GM18868 (cell line): ENCODE measurements around the gene SIX6.
"Not testable (repeated sequence)": the region's sequence is repeated elsewhere in the genome, so short reads cannot be mapped to it uniquely, and the experiment has no call there.

Experiments used
- ATAC-seq: cut with Tn5 transposase; IDR thresholded peaks from one replicate; pipeline ENCODE4 v1.9.1; 2021; ENCODE audit warnings: mild to moderate bottlenecking, moderate library complexity; ENCODE audit not compliant: unreplicated experiment

Gene SIX6

GRCh38 chr14:60508707-60509437 lies at the start of gene SIX6:
Gene SIX6, plus strand, starts transcription at chr14:60509146. Its CDS starts 253 bp downstream, at chr14:60509399.
- no peak for ATAC-seq

GRCh38 chr14:60480248-60480647 lies 28.7 kb upstream of the SIX6 start:
- not testable (repeated sequence) for ATAC-seq

- ATAC-seq, result no peak
These were observed 26.2 kb upstream of the SIX6 start for GRCh38 chr14:60482743-60483142.

- ATAC-seq, result no peak
These were observed 23.8 kb upstream of the SIX6 start for GRCh38 chr14:60485057-60485597.

GRCh38 chr14:60485598-60486251 lies 23.2 kb upstream of the SIX6 start, which contains the start of gene C14orf39:
Gene C14orf39, minus strand, starts transcription at chr14:60486063. Its CDS starts 985 bp downstream, at chr14:60485078.
- peak; percentile 57 for ATAC-seq

- ATAC-seq, result no peak
These were observed 21.7 kb upstream of the SIX6 start for GRCh38 chr14:60487211-60487610.

- no peak for ATAC-seq
These were observed 20.8 kb upstream of the SIX6 start for GRCh38 chr14:60488175-60488574.

- ATAC-seq, result no peak
These were observed 18.7 kb upstream of the SIX6 start for GRCh38 chr14:60490270-60490669.

- ATAC-seq, result no peak
These were observed 13.0 kb upstream of the SIX6 start for GRCh38 chr14:60495946-60496345.

GRCh38 chr14:60502541-60502940 lies 6.4 kb upstream of the SIX6 start:
- no peak for ATAC-seq

GRCh38 chr14:60505448-60505847 lies 3.5 kb upstream of the SIX6 start:
- no peak for ATAC-seq

- no peak for ATAC-seq
These were observed 2.9 kb upstream of the SIX6 start for GRCh38 chr14:60506010-60506409.

- no peak for ATAC-seq
These were observed 2.4 kb upstream of the SIX6 start for GRCh38 chr14:60506462-60506984.

GRCh38 chr14:60506985-60507829 lies 1.7 kb upstream of the SIX6 start:
- no peak for ATAC-seq

GRCh38 chr14:60508363-60508706 lies 611 bp upstream of the SIX6 start:
- ATAC-seq, result no peak

GRCh38 chr14:60509438-60510253 lies 700 bp downstream of the SIX6 start:
- no peak for ATAC-seq

GRCh38 chr14:60510254-60510950 lies 1.5 kb downstream of the SIX6 start:
- no peak for ATAC-seq

- ATAC-seq, result no peak
These were observed 2.1 kb downstream of the SIX6 start for GRCh38 chr14:60510951-60511599.

GRCh38 chr14:60512126-60512525 lies 3.2 kb downstream of the SIX6 start:
- ATAC-seq, result no peak
